Measurements from ENCODE around the gene OGFR.

- TF ChIP-seq EZH2 (IDR thresholded peaks at IDR 0.05; ENCODE audit: borderline replicate concordance, low read depth, low read length, severe bottlenecking) (no peak), POLR2AphosphoS5 (IDR thresholded peaks at IDR 0.05; ENCODE audit: insufficient read depth, low read depth, low read length) (no peak), CTCF (IDR thresholded peaks at IDR 0.05; ENCODE audit: extremely low read depth in 1 of 2, insufficient read depth in 1 of 2, low read depth in 1 of 2, low read length in 2 of 2) (no peak), MAX (IDR thresholded peaks at IDR 0.05; ENCODE audit: insufficient read depth, insufficient read length) (no peak)
These were observed 42.3 kb upstream of the OGFR start for GRCh38 chr20:62762376-62762775.
